Measurements from ENCODE around the gene GRHL3. TPM values are rescaled to one million over a fixed set of nuclear protein-coding genes. Genes with fewer than 3 reads are reported as not detected.

Gene GRHL3
- total and polyA plus RNA-seq, 10 of the 15 experiments (the other 5 are each of a cell fraction or from before 2014, with no cell fraction given): 0.07 to 0.87 (median 0.34) TPM

DNA sequence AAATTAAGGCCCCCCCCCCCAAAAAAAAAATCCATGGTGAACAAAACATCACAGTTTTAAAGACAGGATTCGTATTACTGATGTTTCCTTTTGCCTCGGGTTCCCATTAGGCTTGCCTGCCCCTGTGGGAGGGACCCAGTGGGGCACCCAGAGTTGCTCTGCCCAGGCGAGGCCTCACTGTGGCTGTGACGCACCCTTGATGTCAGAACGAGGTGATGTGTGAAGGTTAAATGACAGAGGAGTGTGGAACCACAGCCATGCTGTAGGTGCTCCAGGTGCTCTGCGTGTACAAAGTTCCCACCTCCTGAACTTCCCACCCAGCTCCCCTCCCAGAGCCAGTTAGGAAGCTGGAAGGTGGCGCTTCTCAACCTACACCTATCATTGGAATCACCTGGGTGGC is 37.9 kb downstream of the GRHL3 start:
- no peak overlapping the region for H3K9ac ChIP-seq (ENCODE audit: control insufficient read depth, insufficient read depth, low read length)
- DNase-seq (ENCODE audit: low read depth, low spot score): no peak
- no peak overlapping the region for H2AFZ ChIP-seq (ENCODE audit: control insufficient read depth, low read depth, low read length)
- SMC1A ChIA-PET (ENCODE audit: uncharacterized antibody, unreplicated experiment): no interaction called here
- H3K9me3 ChIP-seq (replicated peaks; ENCODE audit: control insufficient read depth, insufficient read depth, low read length): no peaks in the 10 kb centered on the region
- H3K4me1 ChIP-seq (ENCODE audit: control insufficient read depth, insufficient read depth, low read length): peaks cover 5% of the 10 kb centered on the region
- WGBS (ENCODE audit: insufficient coverage, insufficient replicate concordance, low lambda C conversion rate, missing lambda C conversion rate): 60% methylated on average over 7 of the region's 7 CpGs
- no peak overlapping the region for H3K27ac ChIP-seq (ENCODE audit: control insufficient read depth, insufficient read depth)
- no peak for TF ChIP-seq TCF12 (IDR thresholded peaks at IDR 0.05; ENCODE audit: low read depth, low read length)
- TF ChIP-seq, protein P1, sequence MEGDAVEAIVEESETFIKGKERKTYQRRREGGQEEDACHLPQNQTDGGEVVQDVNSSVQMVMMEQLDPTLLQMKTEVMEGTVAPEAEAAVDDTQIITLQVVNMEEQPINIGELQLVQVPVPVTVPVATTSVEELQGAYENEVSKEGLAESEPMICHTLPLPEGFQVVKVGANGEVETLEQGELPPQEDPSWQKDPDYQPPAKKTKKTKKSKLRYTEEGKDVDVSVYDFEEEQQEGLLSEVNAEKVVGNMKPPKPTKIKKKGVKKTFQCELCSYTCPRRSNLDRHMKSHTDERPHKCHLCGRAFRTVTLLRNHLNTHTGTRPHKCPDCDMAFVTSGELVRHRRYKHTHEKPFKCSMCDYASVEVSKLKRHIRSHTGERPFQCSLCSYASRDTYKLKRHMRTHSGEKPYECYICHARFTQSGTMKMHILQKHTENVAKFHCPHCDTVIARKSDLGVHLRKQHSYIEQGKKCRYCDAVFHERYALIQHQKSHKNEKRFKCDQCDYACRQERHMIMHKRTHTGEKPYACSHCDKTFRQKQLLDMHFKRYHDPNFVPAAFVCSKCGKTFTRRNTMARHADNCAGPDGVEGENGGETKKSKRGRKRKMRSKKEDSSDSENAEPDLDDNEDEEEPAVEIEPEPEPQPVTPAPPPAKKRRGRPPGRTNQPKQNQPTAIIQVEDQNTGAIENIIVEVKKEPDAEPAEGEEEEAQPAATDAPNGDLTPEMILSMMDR (IDR thresholded peaks at IDR 0.05 in 2 of 3, conservative IDR thresholded peaks at IDR 0.05 in 1 of 3; ENCODE audit: control insufficient read depth in 2 of 3, extremely low read depth in 1 of 3, insufficient read depth in 1 of 3, low read depth in 3 of 3, low read length in 3 of 3): no peak
- no peak for FAIRE-seq
- CTCF ChIA-PET: interaction anchor here (0.6 to 0.8 kb wide), 2 partner anchors 52 to 230 kb away, joined by 3 to 4 read pairs; no protein-coding TSS in a partner anchor
- ATAC-seq: no peak
- H3K4me3 ChIP-seq: no peak overlapping the region
- H3K4me2 ChIP-seq (ENCODE audit: control insufficient read depth, insufficient read depth): no peak overlapping the region
- RAD21 ChIA-PET (ENCODE audit: unreplicated experiment): no interaction called here
- H3K27me3 ChIP-seq (replicated peaks in 1 of 2; ENCODE audit: control insufficient read depth in 2 of 2, insufficient read depth in 2 of 2, low read length in 1 of 2): no peaks in the 10 kb centered on the region
- in situ Hi-C loops (cut with MboI): no loop called here
- no peaks in the 10 kb centered on the region for H3K79me2 ChIP-seq (ENCODE audit: control insufficient read depth, insufficient read depth, low read length)
- no peaks in the 10 kb centered on the region for H3K36me3 ChIP-seq (ENCODE audit: control insufficient read depth in 2 of 2, insufficient read depth in 2 of 2, low read length in 1 of 2)
- no TSS peak for BruUV-seq (replicated peaks)
- no peaks in the 10 kb centered on the region for H4K20me1 ChIP-seq (ENCODE audit: control insufficient read depth, insufficient read depth)
- POLR2A ChIA-PET: interaction anchor here (0.6 kb wide), 2 partner anchors 121 to 283 kb away, joined by 3 to 8 read pairs; no protein-coding TSS in a partner anchor
- intact Hi-C loops (cut with micrococcal nuclease; ENCODE audit: unreplicated experiment): no loop called here

- ChIA-PET POLR2A (no interaction called here), CTCF (interaction anchor here (0.7 kb wide), 1 partner anchor 30 kb away, joined by 3 read pairs; no protein-coding TSS in a partner anchor), SMC1A (ENCODE audit: uncharacterized antibody, unreplicated experiment) (interaction anchor here (0.8 kb wide), 1 partner anchor 31 kb away, joined by 3 read pairs; no protein-coding TSS in a partner anchor), RAD21 (ENCODE audit: unreplicated experiment) (no interaction called here)
- no peaks in the 10 kb centered on the region for H3K9me3 ChIP-seq (replicated peaks; ENCODE audit: control insufficient read depth, insufficient read depth, low read length)
- no peak for DNase-seq (ENCODE audit: low read depth, low spot score)
- H3K9ac ChIP-seq (ENCODE audit: control insufficient read depth, insufficient read depth, low read length): no peak overlapping the region
- intact Hi-C loops (cut with micrococcal nuclease; ENCODE audit: unreplicated experiment) (no loop called here), in situ Hi-C loops (cut with MboI) (no loop called here)
- no peaks in the 10 kb centered on the region for H3K36me3 ChIP-seq (ENCODE audit: control insufficient read depth in 2 of 2, insufficient read depth in 2 of 2, low read length in 1 of 2)
- no peak overlapping the region for H3K4me2 ChIP-seq (ENCODE audit: control insufficient read depth, insufficient read depth)
- WGBS (ENCODE audit: insufficient coverage, insufficient replicate concordance, low lambda C conversion rate, missing lambda C conversion rate): 93% methylated on average over 10 of the region's 10 CpGs
- FAIRE-seq: no peak
- no TSS peak for BruUV-seq (replicated peaks)
- no peak overlapping the region for H3K27ac ChIP-seq (ENCODE audit: control insufficient read depth, insufficient read depth)
- H4K20me1 ChIP-seq (ENCODE audit: control insufficient read depth, insufficient read depth): no peaks in the 10 kb centered on the region
- no peaks in the 10 kb centered on the region for H3K27me3 ChIP-seq (replicated peaks in 1 of 2; ENCODE audit: control insufficient read depth in 2 of 2, insufficient read depth in 2 of 2, low read length in 1 of 2)
- ATAC-seq: no peak
- H2AFZ ChIP-seq (ENCODE audit: control insufficient read depth, low read depth, low read length): no peak overlapping the region
- no peak overlapping the region for H3K4me3 ChIP-seq
- peaks cover 10% of the 10 kb centered on the region; the same call in 1 of the 2 replicates for H3K4me1 ChIP-seq (ENCODE audit: control insufficient read depth, insufficient read depth, low read length)
- H3K79me2 ChIP-seq (ENCODE audit: control insufficient read depth, insufficient read depth, low read length): no peaks in the 10 kb centered on the region
- no peak for TF ChIP-seq WRNIP1 (IDR thresholded peaks at IDR 0.05; ENCODE audit: borderline replicate concordance, low read depth, low read length)
- TF ChIP-seq, protein P2, sequence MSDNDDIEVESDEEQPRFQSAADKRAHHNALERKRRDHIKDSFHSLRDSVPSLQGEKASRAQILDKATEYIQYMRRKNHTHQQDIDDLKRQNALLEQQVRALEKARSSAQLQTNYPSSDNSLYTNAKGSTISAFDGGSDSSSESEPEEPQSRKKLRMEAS (IDR thresholded peaks at IDR 0.05; ENCODE audit: low read depth, low read length): no peak
- TF ChIP-seq RCOR1 (conservative IDR thresholded peaks at IDR 0.05; ENCODE audit: low read depth, low read length): no peak
- no peak for TF ChIP-seq NFIC (IDR thresholded peaks at IDR 0.05; ENCODE audit: low read depth, low read length)
- TF ChIP-seq ELK1 (IDR thresholded peaks at IDR 0.05; ENCODE audit: low read depth, low read length): no peak
- no peak for TF ChIP-seq SMAD1 (IDR thresholded peaks at IDR 0.05; ENCODE audit: low read depth, partially characterized antibody)
- TF ChIP-seq IRF4 (IDR thresholded peaks at IDR 0.05; ENCODE audit: low read depth, low read length): no peak
- TF ChIP-seq TARDBP (IDR thresholded peaks at IDR 0.05; ENCODE audit: borderline replicate concordance): no peak
- no peak for TF ChIP-seq NFXL1 (IDR thresholded peaks at IDR 0.05; ENCODE audit: borderline replicate concordance)
- TF ChIP-seq, protein P3, sequence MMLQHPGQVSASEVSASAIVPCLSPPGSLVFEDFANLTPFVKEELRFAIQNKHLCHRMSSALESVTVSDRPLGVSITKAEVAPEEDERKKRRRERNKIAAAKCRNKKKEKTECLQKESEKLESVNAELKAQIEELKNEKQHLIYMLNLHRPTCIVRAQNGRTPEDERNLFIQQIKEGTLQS (IDR thresholded peaks at IDR 0.05; ENCODE audit: borderline replicate concordance, extremely low read depth, low read depth, low read length): no peak
These were observed 41.5 kb downstream of the GRHL3 start for GRCh38 chr1:24360681-24361080.
